ENCODE data around the gene FREM2. TPM values are rescaled to one million over a fixed set of nuclear protein-coding genes. Genes with fewer than 3 reads are reported as not detected.

Gene FREM2, protein sequence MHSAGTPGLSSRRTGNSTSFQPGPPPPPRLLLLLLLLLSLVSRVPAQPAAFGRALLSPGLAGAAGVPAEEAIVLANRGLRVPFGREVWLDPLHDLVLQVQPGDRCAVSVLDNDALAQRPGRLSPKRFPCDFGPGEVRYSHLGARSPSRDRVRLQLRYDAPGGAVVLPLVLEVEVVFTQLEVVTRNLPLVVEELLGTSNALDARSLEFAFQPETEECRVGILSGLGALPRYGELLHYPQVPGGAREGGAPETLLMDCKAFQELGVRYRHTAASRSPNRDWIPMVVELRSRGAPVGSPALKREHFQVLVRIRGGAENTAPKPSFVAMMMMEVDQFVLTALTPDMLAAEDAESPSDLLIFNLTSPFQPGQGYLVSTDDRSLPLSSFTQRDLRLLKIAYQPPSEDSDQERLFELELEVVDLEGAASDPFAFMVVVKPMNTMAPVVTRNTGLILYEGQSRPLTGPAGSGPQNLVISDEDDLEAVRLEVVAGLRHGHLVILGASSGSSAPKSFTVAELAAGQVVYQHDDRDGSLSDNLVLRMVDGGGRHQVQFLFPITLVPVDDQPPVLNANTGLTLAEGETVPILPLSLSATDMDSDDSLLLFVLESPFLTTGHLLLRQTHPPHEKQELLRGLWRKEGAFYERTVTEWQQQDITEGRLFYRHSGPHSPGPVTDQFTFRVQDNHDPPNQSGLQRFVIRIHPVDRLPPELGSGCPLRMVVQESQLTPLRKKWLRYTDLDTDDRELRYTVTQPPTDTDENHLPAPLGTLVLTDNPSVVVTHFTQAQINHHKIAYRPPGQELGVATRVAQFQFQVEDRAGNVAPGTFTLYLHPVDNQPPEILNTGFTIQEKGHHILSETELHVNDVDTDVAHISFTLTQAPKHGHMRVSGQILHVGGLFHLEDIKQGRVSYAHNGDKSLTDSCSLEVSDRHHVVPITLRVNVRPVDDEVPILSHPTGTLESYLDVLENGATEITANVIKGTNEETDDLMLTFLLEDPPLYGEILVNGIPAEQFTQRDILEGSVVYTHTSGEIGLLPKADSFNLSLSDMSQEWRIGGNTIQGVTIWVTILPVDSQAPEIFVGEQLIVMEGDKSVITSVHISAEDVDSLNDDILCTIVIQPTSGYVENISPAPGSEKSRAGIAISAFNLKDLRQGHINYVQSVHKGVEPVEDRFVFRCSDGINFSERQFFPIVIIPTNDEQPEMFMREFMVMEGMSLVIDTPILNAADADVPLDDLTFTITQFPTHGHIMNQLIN (N-terminal part only)
- total RNA-seq, result 37.8 and 51.4 TPM in 2 replicates
- polyA plus RNA-seq, result 6.0 and 6.1 TPM in 2 replicates

DNA sequence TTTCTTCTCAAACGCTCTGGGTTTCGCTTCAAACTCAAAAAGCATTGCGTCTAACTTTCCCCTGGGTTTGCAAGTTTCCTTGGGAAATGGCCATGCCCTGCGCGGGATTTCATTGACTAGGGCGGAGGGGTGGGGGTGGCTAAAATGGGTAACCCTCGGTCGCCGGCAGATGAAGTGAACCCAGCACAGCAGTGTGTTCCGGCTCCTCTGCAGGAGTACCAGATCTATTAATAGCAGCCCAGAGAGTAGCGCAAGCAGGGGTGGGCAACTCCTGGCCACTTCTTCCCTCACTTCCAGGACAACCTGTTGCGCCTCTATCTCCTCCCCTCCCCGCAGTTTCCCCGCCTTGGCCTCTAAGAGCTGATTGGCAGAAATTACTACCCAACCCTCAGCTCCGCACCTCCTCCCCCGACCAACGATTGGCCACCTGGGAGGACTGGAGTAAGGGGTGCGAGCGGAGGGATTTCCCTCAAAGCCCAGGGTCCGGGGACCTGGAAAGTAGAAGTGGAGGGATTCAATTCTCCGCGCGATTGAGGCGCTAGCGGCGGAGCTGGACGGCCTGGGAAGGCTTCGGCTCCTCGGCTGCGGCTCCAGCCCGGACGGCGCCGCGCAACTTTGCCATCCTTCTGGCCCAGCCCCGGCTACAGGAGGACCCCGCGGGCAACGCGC, at the start of gene FREM2:
Gene FREM2 (plus strand): TSS at position 501 of the 669 bp plus-strand sequence. CDS start 268 bp downstream, outside the sequence.
- peak; percentile 13 to 96 for DNase-seq (ENCODE audit: low read depth in 1 of 2, low spot score in 1 of 2)
- peaks cover 11% of the 10 kb centered on the region for H3K27me3 ChIP-seq
- H3K9me3 ChIP-seq (ENCODE audit: low read depth), result no peaks in the 10 kb centered on the region
- peak within 1 kb of the TSS; percentile 64 for H3K4me3 ChIP-seq
- TF ChIP-seq, protein P1, sequence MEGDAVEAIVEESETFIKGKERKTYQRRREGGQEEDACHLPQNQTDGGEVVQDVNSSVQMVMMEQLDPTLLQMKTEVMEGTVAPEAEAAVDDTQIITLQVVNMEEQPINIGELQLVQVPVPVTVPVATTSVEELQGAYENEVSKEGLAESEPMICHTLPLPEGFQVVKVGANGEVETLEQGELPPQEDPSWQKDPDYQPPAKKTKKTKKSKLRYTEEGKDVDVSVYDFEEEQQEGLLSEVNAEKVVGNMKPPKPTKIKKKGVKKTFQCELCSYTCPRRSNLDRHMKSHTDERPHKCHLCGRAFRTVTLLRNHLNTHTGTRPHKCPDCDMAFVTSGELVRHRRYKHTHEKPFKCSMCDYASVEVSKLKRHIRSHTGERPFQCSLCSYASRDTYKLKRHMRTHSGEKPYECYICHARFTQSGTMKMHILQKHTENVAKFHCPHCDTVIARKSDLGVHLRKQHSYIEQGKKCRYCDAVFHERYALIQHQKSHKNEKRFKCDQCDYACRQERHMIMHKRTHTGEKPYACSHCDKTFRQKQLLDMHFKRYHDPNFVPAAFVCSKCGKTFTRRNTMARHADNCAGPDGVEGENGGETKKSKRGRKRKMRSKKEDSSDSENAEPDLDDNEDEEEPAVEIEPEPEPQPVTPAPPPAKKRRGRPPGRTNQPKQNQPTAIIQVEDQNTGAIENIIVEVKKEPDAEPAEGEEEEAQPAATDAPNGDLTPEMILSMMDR (IDR thresholded peaks at IDR 0.05; ENCODE audit: low read depth, low read length), result no peak
- peaks cover 15% of the 10 kb centered on the region for H3K4me1 ChIP-seq (ENCODE audit: low read depth)
- no peaks in the 10 kb centered on the region for H3K36me3 ChIP-seq
- peak within 1 kb of the TSS; percentile 56 for H3K27ac ChIP-seq

DNA sequence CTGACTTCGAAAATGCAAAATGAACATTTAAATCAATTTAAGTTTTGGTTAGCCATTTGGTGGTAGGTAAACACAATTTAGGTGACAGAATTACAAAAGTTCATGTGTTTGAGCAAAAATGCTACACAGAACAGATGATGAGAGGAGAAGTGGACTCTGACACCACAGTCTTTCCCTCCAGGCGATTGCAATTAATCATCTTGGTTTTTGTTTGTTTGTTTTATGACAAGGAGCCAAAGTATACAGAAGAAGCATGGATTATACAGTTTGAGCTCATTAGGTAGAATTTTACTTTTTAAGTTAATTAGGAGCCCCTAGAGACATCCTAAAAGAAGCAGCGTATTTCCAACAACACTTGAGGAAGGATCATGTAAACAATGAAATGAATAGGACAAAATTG, 49.3 kb upstream of the FREM2 start:
- no peak for DNase-seq (ENCODE audit: low read depth in 1 of 2, low spot score in 1 of 2)
- Histone ChIP-seq H3K4me3 (no peak overlapping the region), H3K4me1 (ENCODE audit: low read depth) (no peaks in the 10 kb centered on the region), H3K36me3 (no peaks in the 10 kb centered on the region), H3K9me3 (ENCODE audit: low read depth) (no peaks in the 10 kb centered on the region), H3K27ac (no peak overlapping the region), H3K27me3 (no peaks in the 10 kb centered on the region)
- TF ChIP-seq, protein P1 (IDR thresholded peaks at IDR 0.05; ENCODE audit: low read depth, low read length), result no peak

DNA sequence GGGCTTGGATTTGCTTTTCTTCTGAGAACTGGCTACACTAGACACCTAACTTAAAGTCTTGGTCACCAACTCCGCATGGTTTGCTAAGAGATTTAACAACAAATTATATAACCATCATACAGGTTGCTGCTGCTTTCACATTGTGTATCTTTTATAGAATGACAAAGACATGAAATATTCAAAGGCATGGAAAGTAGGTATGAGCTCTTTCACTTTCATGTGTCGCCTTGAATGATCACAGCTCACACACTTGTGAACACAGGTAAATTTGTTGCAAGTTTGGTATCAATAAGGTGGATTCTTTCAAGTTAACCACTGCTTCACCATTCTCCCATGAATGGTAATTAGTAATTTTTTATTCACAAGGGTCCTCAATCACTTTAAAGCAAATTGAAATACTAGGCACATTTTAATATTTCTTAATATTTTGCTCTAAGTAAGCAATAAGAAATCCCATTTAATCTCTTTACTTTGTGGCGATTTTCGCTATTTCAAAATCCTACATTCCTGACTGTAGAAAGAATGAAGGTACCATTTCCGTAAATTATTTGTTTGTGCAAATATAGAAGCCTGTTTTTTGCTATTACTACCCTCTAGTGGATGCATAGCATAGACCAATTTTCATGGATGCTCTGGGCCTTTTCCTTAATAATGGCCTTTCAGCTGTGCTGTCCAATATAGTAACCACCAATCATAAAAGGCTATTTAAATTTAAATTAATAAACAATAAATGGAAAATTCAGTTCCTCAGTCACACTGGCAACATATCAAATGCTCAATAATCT, 45.5 kb upstream of the FREM2 start:
- Histone ChIP-seq H3K27ac (no peak overlapping the region), H3K4me1 (ENCODE audit: low read depth) (no peaks in the 10 kb centered on the region), H3K4me3 (no peak overlapping the region), H3K27me3 (no peaks in the 10 kb centered on the region), H3K9me3 (ENCODE audit: low read depth) (no peaks in the 10 kb centered on the region), H3K36me3 (no peaks in the 10 kb centered on the region)
- peak in 1 of 2 donors; percentile 6 for DNase-seq (ENCODE audit: low read depth in 1 of 2, low spot score in 1 of 2)
- TF ChIP-seq, protein P1 (IDR thresholded peaks at IDR 0.05; ENCODE audit: low read depth, low read length), result peak; percentile 36

DNA sequence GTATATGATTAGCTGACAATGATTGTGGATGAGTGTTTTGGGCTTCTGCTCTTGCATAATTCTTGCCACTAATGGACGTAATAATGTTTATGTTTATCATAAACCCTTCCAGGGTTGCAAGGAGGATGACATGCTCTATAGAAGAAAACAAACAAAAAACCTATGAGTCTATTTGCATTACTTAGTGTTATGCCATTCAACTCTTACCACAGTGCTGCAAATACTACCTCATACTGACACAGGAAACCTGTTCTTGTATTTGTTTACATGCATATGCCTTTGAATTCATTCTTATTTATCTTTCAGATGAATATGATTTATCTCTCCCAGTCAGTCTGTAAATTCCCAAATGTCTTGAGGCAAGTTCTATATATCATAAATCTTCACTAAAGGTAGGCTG, 39.6 kb upstream of the FREM2 start:
- TF ChIP-seq, protein P1 (IDR thresholded peaks at IDR 0.05; ENCODE audit: low read depth, low read length), result no peak
- Histone ChIP-seq H3K4me1 (ENCODE audit: low read depth) (no peaks in the 10 kb centered on the region), H3K4me3 (no peak overlapping the region), H3K27me3 (no peaks in the 10 kb centered on the region), H3K36me3 (no peaks in the 10 kb centered on the region), H3K27ac (no peak overlapping the region), H3K9me3 (ENCODE audit: low read depth) (no peaks in the 10 kb centered on the region)
- DNase-seq (ENCODE audit: low read depth in 1 of 2, low spot score in 1 of 2), result no peak

Data from cardiac muscle cell (in vitro differentiated cells and primary cell).